VCaP (cell line): ENCODE measurements around the gene SKI.

Experiments used
- H3K27ac ChIP-seq: fragments of 450-650 bp; 2 replicates; pipeline ENCODE4 v1.5.1; 2017
- TF ChIP-seq, protein P1 (sequence below): fragments of 450-650 bp; conservative IDR thresholded peaks from 2 replicates; pipeline ENCODE4 v1.5.1; 2017; ENCODE audit warnings: mild to moderate bottlenecking, moderate library complexity

The SKI gene

DNA sequence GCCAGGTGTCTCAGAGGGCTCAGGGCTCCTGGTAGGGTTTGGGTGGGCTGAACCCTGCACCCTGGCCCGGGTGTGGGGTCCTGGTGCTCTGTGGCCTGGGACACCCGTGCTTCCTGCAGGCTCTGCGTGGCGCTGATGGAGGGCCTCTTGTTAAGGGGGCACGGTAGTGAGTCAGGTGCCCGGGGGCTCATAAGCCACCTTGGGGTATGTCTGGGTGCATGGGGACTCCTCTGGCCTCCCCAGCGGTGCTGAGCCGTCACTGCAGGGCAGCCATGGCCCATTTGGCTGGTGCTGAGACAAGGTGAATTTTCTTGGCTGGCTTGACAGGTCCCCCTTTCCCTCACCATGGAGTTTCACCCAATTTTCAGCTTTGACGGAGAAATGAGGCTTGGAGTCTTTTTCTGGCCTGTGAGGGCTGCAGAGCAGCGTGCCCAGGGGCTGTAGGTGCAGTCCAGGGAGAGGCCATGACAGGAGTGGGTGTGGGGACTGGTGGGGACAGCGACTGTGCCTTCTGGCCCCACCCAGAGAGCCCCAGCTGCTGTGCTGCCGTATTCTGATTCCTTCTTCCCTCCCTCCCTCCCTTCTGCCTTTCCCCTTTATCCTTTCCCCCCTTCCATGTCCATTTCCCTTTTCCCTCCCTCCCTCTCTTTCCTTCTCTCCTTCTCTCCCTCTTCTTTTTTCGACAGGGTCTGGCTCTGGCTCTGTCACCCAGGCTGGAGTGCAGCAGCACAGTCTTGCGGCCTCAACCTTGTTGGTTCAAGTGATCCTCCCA, 40.4 kb downstream of the SKI start:
- TF ChIP-seq, protein P1, sequence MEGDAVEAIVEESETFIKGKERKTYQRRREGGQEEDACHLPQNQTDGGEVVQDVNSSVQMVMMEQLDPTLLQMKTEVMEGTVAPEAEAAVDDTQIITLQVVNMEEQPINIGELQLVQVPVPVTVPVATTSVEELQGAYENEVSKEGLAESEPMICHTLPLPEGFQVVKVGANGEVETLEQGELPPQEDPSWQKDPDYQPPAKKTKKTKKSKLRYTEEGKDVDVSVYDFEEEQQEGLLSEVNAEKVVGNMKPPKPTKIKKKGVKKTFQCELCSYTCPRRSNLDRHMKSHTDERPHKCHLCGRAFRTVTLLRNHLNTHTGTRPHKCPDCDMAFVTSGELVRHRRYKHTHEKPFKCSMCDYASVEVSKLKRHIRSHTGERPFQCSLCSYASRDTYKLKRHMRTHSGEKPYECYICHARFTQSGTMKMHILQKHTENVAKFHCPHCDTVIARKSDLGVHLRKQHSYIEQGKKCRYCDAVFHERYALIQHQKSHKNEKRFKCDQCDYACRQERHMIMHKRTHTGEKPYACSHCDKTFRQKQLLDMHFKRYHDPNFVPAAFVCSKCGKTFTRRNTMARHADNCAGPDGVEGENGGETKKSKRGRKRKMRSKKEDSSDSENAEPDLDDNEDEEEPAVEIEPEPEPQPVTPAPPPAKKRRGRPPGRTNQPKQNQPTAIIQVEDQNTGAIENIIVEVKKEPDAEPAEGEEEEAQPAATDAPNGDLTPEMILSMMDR = no peak
- H3K27ac ChIP-seq = no peak overlapping the region

DNA sequence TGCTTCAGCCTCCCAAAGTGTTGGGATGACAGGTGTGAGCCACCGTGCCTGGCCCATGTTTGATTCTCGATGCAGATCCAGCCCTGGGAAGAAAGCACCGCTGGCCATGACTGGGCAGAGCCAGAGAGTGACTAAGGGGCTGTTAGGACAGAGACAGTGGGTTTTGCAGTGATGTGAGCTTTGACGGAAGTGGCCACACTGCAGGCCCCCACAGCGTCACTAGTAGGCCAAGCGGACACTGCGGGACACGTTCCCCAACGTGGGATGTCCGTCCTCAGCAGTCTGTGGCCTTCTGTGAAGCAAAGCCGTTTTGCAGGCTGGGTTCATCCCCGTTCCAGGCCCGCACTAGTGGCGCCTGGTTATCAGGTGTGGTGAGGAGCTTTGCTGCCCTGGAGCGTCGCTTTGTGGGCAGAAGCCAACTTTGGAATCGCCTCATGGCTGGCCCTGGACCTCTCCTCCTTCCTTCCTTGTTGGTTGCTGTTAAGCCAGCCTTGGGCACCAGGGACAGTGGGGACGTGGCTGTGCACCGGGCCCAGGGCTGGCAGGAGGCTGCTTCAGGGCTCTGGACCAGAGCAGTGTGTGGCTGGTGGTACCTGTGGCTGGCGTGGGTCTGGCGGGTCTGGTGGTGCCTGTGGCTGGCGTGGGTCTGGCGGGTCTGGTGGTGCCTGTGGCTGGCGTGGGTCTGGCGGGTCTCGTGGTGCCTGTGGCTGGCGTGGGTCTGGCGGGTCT, 41.2 kb downstream of the SKI start:
- TF ChIP-seq, protein P1 = no peak
- no peak overlapping the region for H3K27ac ChIP-seq

DNA sequence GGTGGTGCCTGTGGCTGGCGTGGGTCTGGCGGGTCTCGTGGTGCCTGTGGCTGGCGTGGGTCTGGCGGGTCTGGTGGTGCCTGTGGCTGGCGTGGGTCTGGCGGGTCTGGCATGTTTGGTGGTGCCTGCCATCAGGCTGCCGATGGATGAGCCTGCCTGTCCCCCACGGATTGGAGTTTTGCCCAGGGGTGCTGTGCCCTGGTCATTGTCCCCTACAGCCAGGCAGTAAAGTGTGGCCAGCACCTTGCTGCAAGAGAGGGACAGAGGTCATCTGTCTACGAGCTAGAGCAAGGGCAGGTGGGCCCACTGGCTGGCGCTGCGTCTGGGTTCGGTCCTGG, 41.8 kb downstream of the SKI start:
- TF ChIP-seq, protein P1 = no peak
- no peak overlapping the region for H3K27ac ChIP-seq

DNA sequence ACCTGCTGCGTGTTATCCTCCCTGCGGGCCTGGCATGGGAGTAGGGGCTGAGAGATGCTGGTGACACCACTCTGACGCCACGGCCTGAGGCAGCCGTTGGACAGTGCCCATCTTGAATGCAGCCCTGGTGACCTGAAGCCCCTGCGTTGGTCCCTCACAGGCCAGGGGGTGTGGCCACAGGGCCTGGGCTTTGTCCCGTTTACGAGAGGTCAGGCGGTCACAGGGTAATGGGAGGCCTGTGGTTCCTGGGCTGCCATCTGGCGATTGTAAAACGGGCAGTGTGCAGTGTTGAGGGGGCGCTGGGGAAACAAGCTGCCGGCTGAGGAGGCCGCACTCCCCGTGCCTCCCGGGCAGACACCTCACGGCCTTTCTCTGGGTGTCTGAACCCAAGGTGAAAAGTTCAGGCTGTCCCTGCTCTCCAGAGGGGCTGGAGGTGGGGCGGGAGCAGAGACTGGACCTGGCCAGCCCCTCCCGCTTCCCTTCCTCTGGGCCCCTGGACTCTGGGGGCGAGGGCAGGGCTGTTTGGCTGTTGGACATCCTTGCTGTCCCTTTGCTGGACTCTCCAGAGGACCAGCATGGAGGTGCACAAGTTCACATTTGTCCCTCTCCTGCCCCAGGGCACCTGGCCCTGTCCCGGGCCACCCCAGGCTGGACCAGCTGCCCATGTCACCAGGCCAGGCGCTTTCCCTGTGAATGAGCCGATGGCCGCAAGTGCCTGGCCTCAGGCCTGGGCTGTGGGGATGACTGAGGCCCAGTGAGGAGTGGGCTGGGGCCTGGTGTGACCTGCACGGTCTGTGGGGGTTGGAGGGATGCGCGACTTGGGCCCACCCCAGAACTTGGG, 42.4 kb downstream of the SKI start:
- TF ChIP-seq, protein P1 = no peak
- no peak overlapping the region for H3K27ac ChIP-seq

DNA sequence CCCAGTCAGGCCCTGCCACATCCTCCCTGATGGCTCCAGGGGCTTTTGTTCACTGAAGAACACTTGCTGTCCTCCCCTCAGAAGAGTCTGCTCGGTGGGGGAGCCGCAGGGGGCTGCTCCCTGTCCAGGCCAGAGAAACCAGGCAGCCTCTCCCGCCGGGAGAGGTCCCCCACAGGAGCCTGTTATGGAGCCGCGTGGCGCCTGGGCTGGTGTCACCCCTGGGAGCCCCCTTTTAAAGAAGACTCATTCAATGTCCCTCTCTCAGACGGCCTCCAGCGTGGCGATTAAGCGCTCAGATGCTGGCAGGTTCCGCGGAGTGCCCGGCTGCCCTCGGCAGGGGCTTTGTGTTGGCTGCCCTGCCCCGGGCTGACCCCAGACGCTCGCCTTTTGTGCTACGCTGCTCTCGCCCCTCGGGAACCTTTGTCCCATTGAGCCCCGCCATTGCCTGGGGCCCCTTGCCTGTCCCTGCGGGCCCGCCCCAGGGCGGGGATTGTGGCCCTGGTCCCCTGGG, 43.1 kb downstream of the SKI start:
- H3K27ac ChIP-seq = no peak overlapping the region
- TF ChIP-seq, protein P1 = no peak

DNA sequence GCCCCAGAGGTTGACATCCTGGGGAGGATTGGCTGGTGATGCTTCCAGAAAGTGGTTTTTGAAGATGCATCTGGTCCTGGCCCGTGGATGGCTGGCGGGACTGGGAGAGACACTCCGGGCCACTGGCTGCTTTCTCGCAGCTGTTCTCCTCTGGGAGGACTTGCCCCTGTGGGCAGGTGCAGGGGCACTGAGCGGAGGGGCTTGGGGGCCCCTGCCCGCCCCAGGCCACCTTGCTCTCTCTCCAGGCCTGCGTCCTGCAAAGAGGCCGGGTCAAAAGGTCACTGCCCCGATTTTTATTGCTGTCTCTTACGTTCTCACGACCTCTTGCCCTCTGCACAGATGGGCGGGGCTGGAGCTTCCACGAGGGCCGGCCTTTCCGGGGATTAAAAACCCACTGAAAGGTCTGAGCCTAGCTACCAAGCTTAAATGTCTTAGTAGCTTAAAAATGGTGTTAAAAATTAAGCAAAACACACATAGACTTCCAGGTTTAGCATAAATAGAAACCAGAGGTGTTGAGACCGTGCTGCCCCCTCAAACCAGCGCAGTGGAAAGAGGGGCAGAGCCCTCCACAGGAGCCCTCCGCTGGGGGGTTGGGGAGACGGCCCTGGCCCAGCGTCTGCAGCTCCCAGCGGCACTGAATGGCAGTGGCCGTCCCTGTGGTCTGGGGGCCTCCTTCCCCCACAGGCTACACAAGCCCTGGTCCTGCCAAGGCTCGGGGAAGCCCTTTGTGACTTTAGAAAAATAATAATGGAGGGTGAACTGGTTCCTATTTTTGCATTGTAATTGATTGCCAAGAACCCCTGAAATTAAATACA, 43.9 kb downstream of the SKI start:
- H3K27ac ChIP-seq = no peak overlapping the region

More for the DNA sequence above, 43.9 kb downstream of the SKI start:
- TF ChIP-seq, protein P1 = no peak
